Measurements from ENCODE around the gene BPIFA2.

GRCh38 chr20:33181482-33182093, 13.6 kb downstream of the BPIFA2 start:
- no peak for TF ChIP-seq CTCF (IDR thresholded peaks at IDR 0.05 in 8 of 11, conservative IDR thresholded peaks at IDR 0.05 in 3 of 11)
- TF ChIP-seq POLR2A (IDR thresholded peaks at IDR 0.05) = no peak
- TF ChIP-seq POLR2AphosphoS5 (IDR thresholded peaks at IDR 0.05) = no peak

Data from spleen (tissue), 7 donors.